ENCODE data around the gene FKBP4. TPM values are rescaled to one million over a fixed set of nuclear protein-coding genes. Genes with fewer than 3 reads are reported as not detected.

Gene FKBP4
- total and polyA plus RNA-seq, 9 of the 15 experiments (the other 6 are each of a cell fraction or from before 2014, with no cell fraction given), result 16.3 to 154 (median 90.1) TPM

GRCh38 chr12:2812290-2813213, 17.8 kb downstream of the FKBP4 start, which contains the start of gene ITFG2 (continued):
- no peak for TF ChIP-seq ZNF518B (CRISPR knock-in tag; IDR thresholded peaks at IDR 0.05)
- TF ChIP-seq ZC3H11A (IDR thresholded peaks at IDR 0.05; ENCODE audit: low read depth, low read length), result no peak
- TF ChIP-seq SMC3 (conservative IDR thresholded peaks at IDR 0.05; ENCODE audit: insufficient read depth, low read depth, low read length), result no peak
- TF ChIP-seq ZNF766 (CRISPR knock-in tag; conservative IDR thresholded peaks at IDR 0.05), result no peak
- TF ChIP-seq NR3C1 (CRISPR knock-in tag; IDR thresholded peaks at IDR 0.05), result no peak
- no peak for TF ChIP-seq BRD4 (IDR thresholded peaks at IDR 0.05)
- no peak for TF ChIP-seq IFI16 (CRISPR knock-in tag; IDR thresholded peaks at IDR 0.05)
- peak in 1 of 2 experiments; percentile 56; a peak in 1 of 3 replicates for TF ChIP-seq CBX3 (IDR thresholded peaks at IDR 0.05; ENCODE audit: borderline replicate concordance in 1 of 2, low read length in 2 of 2)
- no peak for TF ChIP-seq XRCC3 (IDR thresholded peaks at IDR 0.05)
- TF ChIP-seq NONO (IDR thresholded peaks at IDR 0.05; ENCODE audit: low read depth in 2 of 2, low read length in 1 of 2), result no peak
- TF ChIP-seq ZNF134 (CRISPR knock-in tag; conservative IDR thresholded peaks at IDR 0.05), result no peak
- TF ChIP-seq ZNF280B (CRISPR knock-in tag; IDR thresholded peaks at IDR 0.05), result no peak
- no peak for TF ChIP-seq HMG20A (CRISPR knock-in tag; conservative IDR thresholded peaks at IDR 0.05)
- no peak for TF ChIP-seq JUNB (CRISPR knock-in tag; conservative IDR thresholded peaks at IDR 0.05)
- no peak for TF ChIP-seq NR0B1 (IDR thresholded peaks at IDR 0.05; ENCODE audit: partially characterized antibody)
- 0 out of 2 replicates have a peak, but pooled peaks have one; percentile 48 for TF ChIP-seq ATF1 (CRISPR knock-in tag; IDR thresholded peaks at IDR 0.05)
- peak; percentile 96 for TF ChIP-seq ATF1 (tag; IDR thresholded peaks at IDR 0.05)
- peak; percentile 99 for TF ChIP-seq MYC (IDR thresholded peaks at IDR 0.05; ENCODE audit: low read depth, low read length)
- TF ChIP-seq MYC (CRISPR knock-in tag; IDR thresholded peaks at IDR 0.05; ENCODE audit: borderline replicate concordance, low read depth), result peak; percentile 93
- TF ChIP-seq PHB2 (IDR thresholded peaks at IDR 0.05; ENCODE audit: low read depth), result no peak
- no peak for TF ChIP-seq ZNF644 (tag; IDR thresholded peaks at IDR 0.05; ENCODE audit: low read depth)
- TF ChIP-seq MAFF (IDR thresholded peaks at IDR 0.05; ENCODE audit: low read length), result no peak
